Lung microvascular endothelial cell (primary cell): ENCODE results near the gene DGKI. TPM values are rescaled to one million over a fixed set of nuclear protein-coding genes. Genes with fewer than 3 reads are reported as not detected.
A peak's percentile ranks its signal among the peaks of the same experiment; 100 is the strongest.

Source experiments
- DNase-seq, 2 donors: peaks; one replicate each; pipeline versions ENCODE4 v3.0.0 to v3.0.0-alpha.2; 2010; ENCODE audit warnings: low read depth in 2 of 2
- total RNA-seq: library from RNA; depleted of rRNA; stranded (reverse); fragments of >200 nt; gene quantifications from 2 replicates; pipeline ENCODE4 v1.2.1, GENCODE V29; 2014

Gene DGKI
- 1.1 and 2.6 TPM in 2 replicates for total RNA-seq

DNA sequence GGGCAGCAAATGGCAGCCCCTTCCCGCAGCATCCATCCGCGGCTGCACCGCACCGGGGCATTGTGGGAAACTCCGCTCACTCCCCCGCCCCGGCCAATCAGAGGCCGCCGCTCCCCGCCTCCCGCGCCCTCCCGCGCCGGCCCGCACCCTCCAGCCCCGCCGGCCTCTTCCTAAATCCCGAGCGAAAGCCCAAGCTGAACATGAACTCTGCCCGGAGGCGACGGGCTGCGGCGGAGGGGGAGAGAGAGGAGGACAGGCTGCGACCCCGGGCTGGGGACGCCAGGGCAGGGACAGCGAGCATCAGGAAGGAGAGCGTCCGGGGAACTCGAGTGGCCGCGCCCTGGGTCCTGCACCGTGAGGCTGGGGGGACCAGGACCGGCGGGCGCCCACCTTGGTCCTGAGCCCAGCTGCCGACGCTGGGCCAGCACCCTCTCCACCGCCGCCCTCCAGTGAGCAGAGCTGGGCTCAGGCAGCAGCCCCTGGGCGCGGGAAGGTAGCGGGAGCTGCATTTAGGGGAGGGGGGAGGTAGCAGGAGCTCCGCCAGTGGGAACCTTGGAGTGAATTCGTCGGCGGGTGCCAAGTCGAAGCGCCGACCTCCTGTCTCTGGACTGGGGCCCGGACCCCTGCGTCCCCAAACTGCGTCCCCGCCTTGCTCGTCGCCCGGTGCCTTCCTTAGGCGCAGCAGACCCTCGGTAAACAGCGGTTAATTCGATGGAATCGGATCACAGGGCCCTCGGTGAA, at the start of gene DGKI:
Gene DGKI (minus strand): TSS at position 148 of the 741 bp plus-strand sequence.
- DNase-seq, result peak; percentile 18 to 31

DNA sequence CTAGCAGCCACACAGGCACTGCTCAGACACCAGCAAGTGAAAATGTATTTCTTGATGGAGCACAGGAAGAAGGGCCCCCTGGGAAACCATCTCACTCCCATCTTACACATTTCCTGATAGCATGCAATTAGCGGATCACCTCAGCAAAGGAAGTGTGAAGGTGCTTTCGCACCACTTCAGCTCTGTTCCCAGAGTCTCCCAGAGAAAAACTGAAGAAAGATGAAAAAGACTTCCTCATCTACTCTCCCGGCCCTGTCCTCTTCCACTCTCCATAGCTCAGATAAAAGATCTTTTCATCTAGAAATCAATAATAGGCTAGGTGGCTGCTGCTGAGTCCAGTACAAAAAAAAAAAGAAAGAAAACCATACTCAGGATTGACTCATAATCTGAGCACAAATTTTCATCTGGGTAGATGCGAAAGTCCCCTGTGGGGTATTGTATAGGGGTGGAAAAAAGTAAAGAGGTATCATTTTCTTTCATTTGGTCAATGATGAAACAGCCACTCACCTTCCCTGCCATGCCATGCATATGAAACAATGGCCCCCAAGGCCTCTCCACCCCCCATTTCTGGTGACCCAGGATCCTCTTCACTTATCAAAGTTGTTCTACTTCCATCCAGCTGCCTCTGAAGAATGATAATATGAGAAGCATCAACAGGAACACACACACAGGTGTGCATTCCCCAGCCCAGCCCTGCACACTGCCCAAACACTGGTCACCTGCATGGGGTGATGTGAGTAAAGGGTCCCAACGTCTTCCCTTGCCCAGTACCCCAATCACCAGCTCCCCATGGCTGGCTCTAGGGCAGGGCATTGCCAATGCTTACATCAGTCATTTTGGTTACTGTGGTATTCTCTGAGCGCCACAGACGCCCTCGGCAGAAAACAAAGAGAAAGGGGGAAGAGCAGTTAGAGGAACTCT, 48.8 kb upstream of the DGKI start:
- no peak for DNase-seq

DNA sequence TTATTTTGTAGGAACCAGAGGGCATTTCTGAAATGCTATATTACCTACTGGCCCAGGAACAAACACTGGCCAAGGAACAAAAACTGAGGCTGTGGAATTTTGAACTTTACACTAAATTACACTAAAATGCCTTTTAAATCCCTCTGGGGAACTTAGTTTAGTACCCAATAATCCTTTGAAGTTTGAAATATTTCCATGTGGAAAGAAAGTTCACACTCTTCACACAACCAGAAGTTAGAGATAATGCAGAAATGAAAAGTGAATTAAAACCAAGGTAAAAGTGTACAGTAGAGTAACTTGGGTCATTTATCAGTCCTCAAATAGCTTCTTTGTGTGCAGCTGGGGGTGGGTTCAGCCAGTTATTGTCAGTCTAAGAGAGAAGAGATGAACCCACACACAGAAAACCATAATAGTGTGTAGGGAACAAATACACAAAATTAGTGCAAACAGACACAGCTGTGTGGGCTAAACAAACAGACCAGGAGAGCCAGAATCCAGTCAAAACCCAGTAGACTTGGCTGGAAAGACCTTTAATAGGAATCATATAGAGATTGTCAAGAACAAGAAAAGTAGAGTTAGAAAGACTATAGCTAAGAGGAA, 46.5 kb upstream of the DGKI start:
- DNase-seq, result no peak

DNA sequence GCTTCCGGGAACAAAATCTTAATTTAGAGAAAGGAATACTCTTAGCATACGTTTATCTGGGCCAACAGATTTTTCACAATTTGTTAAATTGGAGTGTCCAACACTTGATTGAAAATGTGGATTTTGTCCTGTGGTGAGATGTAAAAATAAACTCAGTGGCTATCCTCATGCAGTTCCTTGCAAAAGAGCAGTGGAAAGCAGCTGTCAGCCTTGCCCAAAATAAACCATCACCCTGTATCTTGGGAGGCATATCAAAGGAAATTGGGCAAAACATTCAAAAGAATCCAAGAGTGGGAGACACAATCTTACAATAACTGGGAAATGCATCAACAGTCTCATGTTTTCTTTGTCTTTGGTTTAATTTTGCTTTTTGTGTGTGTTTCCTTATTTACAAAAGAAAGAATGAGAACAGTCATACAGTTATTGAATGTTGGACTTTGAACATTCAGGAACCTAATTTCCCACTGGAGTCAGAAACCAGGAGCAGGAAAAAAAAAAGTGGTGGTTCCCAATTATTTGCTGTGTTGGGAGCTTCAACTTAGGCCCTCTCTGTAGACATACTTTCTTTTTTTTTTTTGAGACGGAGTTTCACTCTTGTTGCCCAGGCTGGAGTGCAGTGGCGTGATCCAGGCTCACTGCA, 44.4 kb upstream of the DGKI start:
- no peak for DNase-seq

DNA sequence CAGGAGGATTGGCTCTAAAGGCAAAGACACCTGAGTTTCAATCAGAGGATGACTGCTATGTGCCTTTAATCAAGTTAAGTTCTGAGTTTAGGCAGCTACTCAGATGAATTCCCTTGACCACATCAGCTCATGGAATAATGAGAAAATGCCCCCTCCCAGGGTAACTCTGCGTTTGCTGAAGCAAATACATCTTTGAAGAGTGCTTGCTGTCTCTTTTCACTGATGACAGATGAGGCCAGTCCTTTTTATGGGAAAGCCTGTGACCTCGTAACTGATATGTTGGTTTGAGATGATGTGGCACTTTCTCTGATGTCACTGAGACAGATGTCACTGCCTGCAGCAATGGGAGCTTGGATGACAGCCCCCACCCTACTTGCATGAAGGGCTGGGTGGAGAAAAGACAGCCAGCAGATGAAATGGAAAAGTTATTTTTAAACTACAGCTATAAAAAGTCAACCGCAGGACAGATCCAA, 43.7 kb upstream of the DGKI start:
- no peak for DNase-seq

DNA sequence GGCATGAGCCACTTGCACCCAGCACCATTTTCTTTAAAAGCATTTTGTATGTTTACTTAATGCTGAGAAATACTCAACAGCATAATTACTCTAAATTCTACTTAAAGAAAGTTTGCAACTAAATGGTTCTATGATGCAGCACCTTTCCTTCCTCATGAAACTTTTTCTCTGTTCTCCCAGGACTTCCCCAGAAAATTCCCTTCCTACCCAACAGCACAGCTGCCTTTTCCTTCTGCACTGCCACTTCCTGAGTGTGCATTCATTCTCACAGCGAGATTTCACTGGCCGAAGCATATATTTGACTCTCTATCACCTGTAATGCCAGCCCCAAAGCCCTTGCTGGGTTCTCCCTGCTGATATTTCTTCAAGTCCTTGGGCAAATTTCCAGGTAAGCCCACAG, 41.5 kb upstream of the DGKI start:
- no peak for DNase-seq

DNA sequence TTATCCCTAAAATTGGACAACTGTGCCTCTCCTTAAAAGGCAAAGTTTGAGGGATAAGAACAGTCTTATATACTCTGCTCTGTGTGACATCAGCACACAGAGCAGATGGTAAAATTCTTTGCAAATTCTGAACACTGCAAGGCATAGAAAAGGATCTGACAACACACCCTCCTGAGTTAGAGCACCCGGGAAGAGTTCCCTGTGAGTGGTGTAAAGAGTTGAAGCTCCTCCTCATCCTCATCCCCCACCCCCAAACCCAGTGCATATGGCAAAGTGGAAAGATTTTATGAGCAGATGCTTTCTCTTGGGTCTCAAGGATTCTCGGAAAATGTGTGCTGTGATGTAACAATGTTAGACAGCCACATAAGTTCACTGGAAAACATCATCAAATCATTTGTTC, 40.0 kb upstream of the DGKI start:
- DNase-seq, result no peak

DNA sequence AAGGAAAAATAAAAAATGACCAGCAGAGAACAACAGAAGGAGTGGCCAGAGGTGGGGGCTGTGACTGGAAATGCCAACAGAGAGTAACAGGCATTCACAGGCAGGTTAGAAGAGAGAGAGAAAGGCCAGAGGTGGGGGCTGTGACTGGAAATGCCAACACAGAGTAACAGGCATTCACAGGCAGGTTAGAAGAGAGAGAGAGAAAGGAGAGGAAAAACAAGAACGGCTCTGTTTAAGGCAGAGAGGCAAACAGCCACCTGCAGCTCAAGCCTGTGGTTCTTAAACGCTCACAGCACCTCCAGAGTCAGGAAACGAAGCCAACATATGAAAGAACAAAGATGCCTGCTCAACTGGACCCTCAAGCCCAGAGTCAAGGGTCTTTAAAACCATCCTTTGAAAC, 39.5 kb upstream of the DGKI start:
- peak in 1 of 2 donors; percentile 58 for DNase-seq

DNA sequence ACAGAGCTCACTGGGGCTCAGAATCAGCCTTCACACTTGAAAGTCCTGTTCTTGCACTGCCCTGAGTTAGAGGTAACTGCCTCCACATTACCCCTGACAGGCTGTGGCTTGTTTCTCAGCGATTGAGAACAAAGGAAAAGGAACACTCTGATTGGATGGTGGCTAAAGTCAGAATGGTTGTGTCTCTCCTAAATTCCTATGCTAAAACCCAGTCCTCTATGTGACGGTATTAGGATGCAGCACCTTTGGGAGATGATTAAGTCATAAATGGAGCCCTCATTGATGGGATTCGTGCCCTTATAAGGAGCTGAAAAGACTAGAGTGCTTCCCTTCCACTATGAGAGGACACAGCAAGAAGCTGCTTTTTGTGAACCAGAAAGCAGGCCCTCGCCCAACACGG, 38.9 kb upstream of the DGKI start:
- no peak for DNase-seq

DNA sequence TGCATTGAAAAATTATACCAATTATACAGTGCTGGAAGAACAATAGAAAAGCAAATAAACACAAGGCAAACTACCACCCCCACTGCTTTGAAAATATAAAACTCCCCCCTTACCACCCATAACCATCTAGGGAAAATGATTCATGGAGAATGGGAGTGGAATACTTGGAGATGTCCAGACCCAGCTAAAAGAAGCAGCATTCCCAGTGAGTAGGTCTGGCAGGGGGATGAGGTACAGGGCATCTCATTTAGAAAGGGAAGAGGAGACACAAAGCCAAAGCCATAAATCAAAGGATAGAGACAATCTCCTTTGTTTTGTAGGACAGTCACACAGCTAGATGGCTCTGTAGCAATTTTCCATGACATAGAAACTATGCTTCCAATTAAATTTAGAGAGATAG, 36.0 kb upstream of the DGKI start:
- DNase-seq, result peak; percentile 60 to 90

DNA sequence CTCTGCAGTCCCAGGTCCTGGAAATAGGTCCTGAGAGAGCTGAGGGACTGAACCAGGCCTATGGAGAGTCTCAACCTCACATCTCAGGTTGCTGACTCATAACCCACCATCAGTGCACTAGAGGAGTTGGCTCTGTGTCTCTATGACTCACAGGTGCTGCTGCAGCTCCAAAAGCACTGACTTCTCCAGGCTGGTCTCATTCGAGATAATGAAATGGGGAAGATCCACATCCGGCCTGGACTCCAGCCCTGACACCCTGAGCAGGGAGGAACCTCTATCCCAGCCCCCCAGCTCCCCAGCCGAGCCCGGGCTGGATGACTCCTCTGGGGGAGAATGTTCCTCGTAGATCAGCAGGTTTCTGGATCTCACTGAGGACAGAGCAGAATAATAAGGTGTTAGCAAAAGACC, 35.5 kb upstream of the DGKI start:
- peak; percentile 71 to 95 for DNase-seq

DNA sequence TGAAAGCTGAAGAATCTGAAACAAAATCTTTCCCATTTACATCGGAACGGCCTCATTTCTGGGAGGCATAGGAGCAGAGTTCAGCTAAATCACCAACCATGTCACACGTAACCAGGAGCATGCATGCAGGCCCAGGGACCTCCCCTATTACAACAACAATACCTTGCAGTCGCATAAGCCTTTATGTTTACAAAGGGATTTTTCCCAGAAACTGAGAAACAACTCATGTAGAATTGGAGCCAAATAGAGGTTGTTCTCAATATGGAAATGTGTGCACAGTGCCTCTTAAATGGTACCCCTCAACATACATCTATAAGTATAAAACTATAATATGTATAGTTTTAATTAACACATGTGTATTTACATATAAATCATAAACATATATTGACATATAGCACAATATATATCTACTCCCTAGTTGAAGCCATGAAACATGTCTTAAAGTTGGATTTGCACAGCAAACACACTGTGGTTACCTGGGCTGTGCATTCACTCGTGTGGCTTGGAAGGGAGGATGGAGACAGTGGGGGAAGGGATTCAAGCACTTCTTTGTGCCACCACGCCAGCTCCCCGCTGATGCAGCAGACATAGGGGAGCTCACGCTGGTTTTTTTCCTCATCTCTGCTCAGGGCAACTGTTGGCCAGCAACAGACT, 35.0 kb upstream of the DGKI start:
- DNase-seq, result no peak

DNA sequence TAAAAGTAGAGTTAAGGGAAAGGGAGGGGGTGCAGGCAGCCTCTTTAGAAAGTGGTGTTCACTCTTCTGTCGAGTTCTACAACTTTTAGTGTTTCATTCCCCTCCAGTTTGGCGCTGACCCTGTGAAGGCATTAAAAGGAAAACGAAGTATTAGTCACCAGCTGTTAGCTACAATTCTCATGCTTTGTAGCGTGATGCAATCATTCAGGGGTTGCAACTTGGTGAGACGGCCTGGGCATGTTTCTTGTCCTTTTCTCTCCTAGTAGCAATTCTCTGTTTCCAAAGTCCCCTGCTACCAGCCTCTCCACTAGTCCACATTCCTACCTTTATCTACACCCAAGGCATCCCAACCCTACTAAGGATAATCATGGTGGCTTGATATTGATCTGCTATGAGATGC, 33.7 kb upstream of the DGKI start:
- peak in 1 of 2 donors; percentile 81 for DNase-seq

DNA sequence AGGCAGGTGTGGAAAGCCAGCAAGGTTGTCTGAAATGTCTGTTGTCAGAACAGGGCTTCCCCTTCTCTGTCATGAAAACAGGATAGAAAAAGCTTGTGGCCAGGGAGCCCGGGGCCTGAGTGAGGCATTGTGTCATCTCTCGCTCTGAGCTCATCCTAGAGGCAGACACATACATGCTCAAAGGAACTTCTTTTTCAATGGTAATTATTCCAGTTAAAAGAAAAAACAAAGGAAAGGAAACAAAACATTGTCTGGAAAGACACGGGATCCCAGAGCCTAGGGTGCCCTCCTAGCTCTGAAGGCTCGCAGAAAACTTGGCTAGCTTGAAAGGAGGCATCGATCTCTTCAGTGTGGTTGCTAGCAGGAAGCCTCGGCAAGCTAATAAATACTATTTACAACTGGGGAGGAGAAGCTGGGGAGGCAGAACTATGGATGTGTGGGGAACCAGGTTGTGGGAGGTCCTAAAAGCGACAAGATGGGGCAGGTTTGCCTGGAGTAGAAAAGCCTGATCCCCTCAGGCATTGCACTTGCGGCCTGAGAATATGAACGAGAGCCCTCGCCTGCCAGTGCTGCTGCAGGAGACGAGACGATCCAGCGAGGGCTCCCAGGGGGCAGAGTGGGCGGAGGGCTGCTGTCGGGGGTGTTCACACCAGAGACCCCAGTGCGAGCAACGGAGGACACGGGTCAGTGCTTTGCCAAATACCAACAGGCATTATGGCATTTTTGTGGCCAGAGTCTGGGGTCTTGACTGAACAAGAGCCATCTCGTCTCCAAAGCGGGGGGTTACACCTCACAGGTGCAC, 32.8 kb upstream of the DGKI start:
- DNase-seq, result no peak

DNA sequence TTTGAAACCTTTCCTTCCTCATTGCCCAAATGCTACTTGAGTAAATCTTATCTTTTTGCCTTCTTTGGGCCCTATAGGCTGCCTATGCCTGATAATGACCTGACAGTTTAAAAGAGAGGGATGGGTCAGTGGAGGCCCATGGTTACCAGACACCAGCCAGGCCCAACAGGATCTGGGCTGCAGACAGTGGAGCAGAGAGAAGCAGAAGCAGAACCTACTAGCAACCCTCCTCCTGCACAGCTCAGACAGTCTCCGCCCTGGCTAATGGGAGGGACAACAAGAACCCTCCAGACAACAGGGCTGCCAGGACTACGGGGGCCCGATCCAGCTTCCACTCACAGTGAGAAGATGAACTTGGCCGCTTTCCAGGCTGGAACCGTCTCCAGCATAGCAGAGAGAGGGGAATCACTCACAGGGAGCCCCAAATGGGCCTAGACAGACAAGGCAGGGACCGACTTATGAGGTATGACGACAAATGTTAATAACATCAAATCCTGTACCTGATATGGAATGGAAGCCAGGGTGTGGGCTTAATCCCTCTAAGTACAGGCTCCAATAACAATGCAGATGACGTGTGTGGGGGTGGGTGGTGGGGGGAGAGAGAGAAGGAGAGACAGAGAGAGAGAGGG, 31.7 kb upstream of the DGKI start:
- DNase-seq, result no peak

DNA sequence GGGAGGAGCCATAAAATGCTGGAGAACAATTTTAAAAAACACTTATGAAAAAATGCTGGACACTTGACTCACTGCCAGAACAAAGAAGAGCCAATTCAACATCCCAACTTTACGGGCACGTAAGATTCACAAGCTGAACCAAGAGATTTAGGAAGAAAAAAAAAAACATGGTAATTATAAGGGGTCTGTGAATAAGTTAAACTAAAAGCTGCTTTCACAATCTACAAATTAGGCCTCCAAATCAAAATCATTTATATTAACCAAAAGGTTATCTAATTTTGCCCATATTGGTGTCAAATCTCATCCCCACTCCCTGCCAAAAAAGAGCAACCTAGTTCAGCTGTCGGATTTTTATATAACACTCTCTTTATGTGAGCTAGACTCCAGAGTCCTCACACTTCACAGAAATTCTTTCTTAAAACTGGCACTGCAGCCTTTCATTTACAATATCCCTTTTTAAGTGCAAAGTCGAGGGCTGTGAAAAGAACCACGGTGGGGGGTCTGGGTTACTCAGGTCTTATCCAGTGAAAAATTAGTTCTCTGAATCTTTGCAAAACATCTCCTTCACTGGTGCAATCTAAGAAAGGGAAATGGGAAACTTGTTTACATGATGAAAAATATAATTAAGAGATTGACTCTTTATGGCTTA, 30.4 kb upstream of the DGKI start:
- DNase-seq, result no peak

DNA sequence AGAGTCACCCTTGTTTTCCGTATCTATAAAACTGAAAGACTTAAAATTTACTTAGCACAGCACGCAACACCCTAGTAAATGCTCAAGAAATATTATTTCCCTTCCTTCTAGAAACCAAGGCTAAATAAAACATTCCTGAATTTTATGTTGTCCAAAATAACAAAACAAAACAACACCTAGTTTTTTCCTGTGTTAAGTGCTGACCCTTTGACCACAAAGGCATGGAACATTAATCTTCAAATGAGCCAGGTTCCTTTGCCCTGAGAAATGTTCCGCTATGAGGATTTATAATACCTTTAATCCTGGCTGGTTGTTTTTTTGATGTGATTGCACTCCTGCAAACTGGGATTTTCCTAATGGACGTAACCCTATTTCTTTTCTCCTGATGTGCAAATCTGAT, 29.0 kb upstream of the DGKI start:
- no peak for DNase-seq

DNA sequence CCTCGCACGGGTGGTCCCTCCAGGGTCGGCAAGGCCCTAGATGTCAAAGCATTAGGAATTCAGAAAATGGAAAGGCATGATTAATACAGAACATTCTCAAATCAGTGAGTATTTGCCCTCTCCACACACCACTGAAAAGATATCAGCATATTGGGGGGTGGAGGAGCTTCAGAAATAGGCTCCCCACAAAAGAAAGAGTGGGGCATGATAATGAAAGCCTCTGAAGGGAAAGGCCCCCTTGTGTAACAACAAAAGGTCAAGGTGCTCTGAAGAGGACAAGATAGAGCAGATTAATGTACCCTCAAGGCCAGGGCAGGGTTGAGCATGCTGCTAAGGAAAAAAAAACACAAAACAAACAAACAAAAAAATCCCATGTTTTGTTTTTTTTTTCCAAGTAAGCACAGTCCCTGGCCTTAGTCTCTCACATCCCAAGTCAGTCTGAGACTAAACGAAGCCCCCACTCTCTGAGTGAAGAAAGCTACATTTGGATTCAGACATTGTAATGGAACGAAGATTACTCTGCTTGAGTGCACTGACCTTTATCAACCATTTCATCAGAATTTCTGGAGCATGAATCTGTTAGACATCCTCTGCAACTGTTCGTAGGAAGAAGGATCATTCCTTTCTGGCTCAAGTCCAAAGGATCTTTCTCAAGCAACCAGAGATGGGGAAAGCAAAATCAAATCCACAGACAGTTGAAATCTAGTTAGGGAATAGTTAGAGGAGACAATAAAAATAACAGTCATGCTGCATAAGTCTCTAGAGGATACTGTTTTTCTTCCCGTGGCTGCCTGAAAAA, 27.4 kb upstream of the DGKI start:
- DNase-seq, result peak in 1 of 2 donors; percentile 86
